HepG2 (cell line): ENCODE results near the gene AKT2. TPM values are rescaled to one million over a fixed set of nuclear protein-coding genes. Genes with fewer than 3 reads are reported as not detected.

Experiments
- ATAC-seq: fragments of 200-7000 bp; cut with Tn5 transposase; 3 replicates; pipeline ENCODE4 v1.9.1; 2020; ENCODE audit warnings: mild to moderate bottlenecking, moderate library complexity
- BruUV-seq: library from RNA; stranded (reverse); fragments of 400-500 nt; replicated peaks from 2 replicates; lab custom pipeline; 2021; lab: Mats Ljungman, UMichigan
- CTCF ChIA-PET: fragments of 300-600 bp; formaldehyde crosslinking; extraction: SDS; loops from one replicate; lab custom pipeline; 2021; ENCODE audit warnings: low total read pairs, inconsistent platforms, low intra/inter-chr PET ratio; lab: Yijun Ruan, JAX
- POLR2A ChIA-PET: fragments of 350-600 bp; sonication (Branson Sonifier 250); formaldehyde crosslinking; loops from one replicate; lab custom pipeline; 2020; ENCODE audit warnings: antibody characterized with exemption, inconsistent platforms; lab: Yijun Ruan, JAX
- DNase-seq: peaks from one replicate; pipeline ENCODE4 v3.0.0-alpha.2; 2015; ENCODE audit warnings: low spot score
- FAIRE-seq: peaks from 3 replicates; lab custom pipeline; 2011; peaks lifted over from hg19 to GRCh38; lab: Jason Lieb, UNC
- H2AFZ ChIP-seq: one replicate; pipeline ENCODE4 v1.6.1; 2011; ENCODE audit warnings: low read length, inconsistent platforms
- H3K27ac ChIP-seq: fragments of 300-600 bp; 3 replicates; pipeline ENCODE4 v1.8.0; 2011; ENCODE audit warnings: mixed run types, mild to moderate bottlenecking, mixed read lengths, low read length, inconsistent platforms; ENCODE audit not compliant: insufficient read depth; ENCODE audit errors: extremely low read length
- H3K27me3 ChIP-seq, 2 experiments: fragments of 200-600 bp in 1 of 2; 2 replicates in 1 of 2; 3 replicates in 1 of 2; pipeline versions ENCODE4 v1.6.0 to v1.8.0; 2011; ENCODE audit warnings: low read length in 2 of 2, mild to moderate bottlenecking in 2 of 2, moderate library complexity in 2 of 2, inconsistent platforms in 1 of 2; ENCODE audit not compliant: insufficient read depth in 2 of 2, control insufficient read depth in 1 of 2
- H3K36me3 ChIP-seq, 2 experiments: fragments of 200-600 bp in 1 of 2; replicated peaks in 1 of 2; 2 replicates in 1 of 2; 3 replicates in 1 of 2; pipeline versions ENCODE4 v1.5.1 to v1.8.0; 2011; ENCODE audit warnings: low read length in 2 of 2, inconsistent platforms in 1 of 2; ENCODE audit not compliant: insufficient read depth in 2 of 2, control insufficient read depth in 1 of 2
- H3K4me1 ChIP-seq: 2 replicates; pipeline ENCODE4 v1.5.1; 2012; ENCODE audit warnings: low read length, inconsistent platforms; ENCODE audit not compliant: insufficient read depth
- H3K4me2 ChIP-seq: 2 replicates; pipeline ENCODE4 v1.6.0; 2011; ENCODE audit warnings: low read depth, low read length, inconsistent platforms
- H3K4me3 ChIP-seq, 3 experiments: fragments of 200-600 bp in 1 of 3; sonication (generic), shearing (Covaris generic) in 1 of 3; replicated peaks in 1 of 3; 2 replicates each; pipeline ENCODE4 v1.5.1; 2011 to 2016; ENCODE audit warnings: low read length in 3 of 3, inconsistent platforms in 2 of 3, low read depth in 2 of 3, mild to moderate bottlenecking in 2 of 3, control low read depth in 1 of 3, mixed read lengths in 1 of 3; ENCODE audit not compliant: insufficient read depth in 1 of 3
- H3K79me2 ChIP-seq: one replicate; pipeline ENCODE4 v1.6.1; 2011; ENCODE audit warnings: low read length, inconsistent platforms; ENCODE audit not compliant: insufficient read depth
- H3K9ac ChIP-seq: 2 replicates; pipeline ENCODE4 v1.6.0; 2011; ENCODE audit warnings: mild to moderate bottlenecking, low read depth, low read length, inconsistent platforms; ENCODE audit not compliant: insufficient read depth
- H3K9me3 ChIP-seq: 2 replicates; pipeline ENCODE4 v1.5.1; 2012; ENCODE audit warnings: mild to moderate bottlenecking, low read length
- H4K20me1 ChIP-seq: 2 replicates; pipeline ENCODE4 v1.6.0; 2011; ENCODE audit warnings: inconsistent platforms, mild to moderate bottlenecking, low read length, moderate library complexity; ENCODE audit not compliant: insufficient read depth
- ATF1 ChIP-seq: IDR thresholded peaks from 2 replicates; pipeline ENCODE4 v1.6.1; 2016; ENCODE audit warnings: mild to moderate bottlenecking, control low read depth
- CTCF ChIP-seq: sonication (generic); formaldehyde crosslinking; IDR thresholded peaks from 2 replicates; pipeline ENCODE4 v1.5.0; 2020; ENCODE audit warnings: mild to moderate bottlenecking, missing genetic modification reagents, moderate library complexity
- EHMT2 ChIP-seq: fragments of 200-600 bp; sonication (generic); IDR thresholded peaks from 2 replicates; pipeline ENCODE4 v1.7.0; 2017; ENCODE audit warnings: antibody characterized with exemption, low read depth, low read length, borderline replicate concordance
- FOXP4 ChIP-seq: sonication (generic); formaldehyde crosslinking; IDR thresholded peaks from 2 replicates; pipeline ENCODE4 v1.4.0; 2020; ENCODE audit warnings: missing genetic modification reagents
- HMG20A ChIP-seq: IDR thresholded peaks from 2 replicates; pipeline ENCODE4 v1.6.1; 2016; ENCODE audit warnings: borderline replicate concordance
- MXD4 ChIP-seq: IDR thresholded peaks from 2 replicates; pipeline ENCODE4 v1.6.1; 2016; ENCODE audit warnings: mild to moderate bottlenecking, missing biosample characterization, missing genetic modification reagents
- SOX6 ChIP-seq, 2 experiments: fragments of 450-650 bp in 1 of 2; sonication (generic) in 1 of 2; formaldehyde crosslinking in 1 of 2; IDR thresholded peaks; 2 replicates each; pipeline versions ENCODE4 v1.4.0 to v1.6.1; 2017 to 2020; ENCODE audit warnings: antibody characterized with exemption in 1 of 2, mild to moderate bottlenecking in 1 of 2, missing genetic modification reagents in 1 of 2
- SRSF4 ChIP-seq: fragments of 200-400 bp; formaldehyde crosslinking; IDR thresholded peaks from one replicate; pipeline ENCODE4 v1.6.1; 2018; ENCODE audit warnings: mild to moderate bottlenecking, low read depth, low read length, moderate library complexity; ENCODE audit not compliant: poor library complexity, severe bottlenecking
- ZBTB42 ChIP-seq: sonication (generic); formaldehyde crosslinking; IDR thresholded peaks from 2 replicates; pipeline ENCODE4 v1.5.0; 2020; ENCODE audit warnings: mild to moderate bottlenecking, missing genetic modification reagents
- ZGPAT ChIP-seq: IDR thresholded peaks from 2 replicates; pipeline ENCODE4 v1.6.1; 2016; ENCODE audit warnings: mild to moderate bottlenecking
- ZNF138 ChIP-seq: sonication (generic); formaldehyde crosslinking; IDR thresholded peaks from 2 replicates; pipeline ENCODE4 v1.5.0; 2020; ENCODE audit warnings: mild to moderate bottlenecking, low read depth, missing genetic modification reagents
- ZNF597 ChIP-seq: sonication (generic); formaldehyde crosslinking; IDR thresholded peaks from 2 replicates; pipeline ENCODE4 v1.5.0; 2020; ENCODE audit warnings: missing genetic modification reagents
- ZNF607 ChIP-seq: sonication (generic); formaldehyde crosslinking; IDR thresholded peaks from 2 replicates; pipeline ENCODE4 v1.5.1; 2020; ENCODE audit warnings: missing genetic modification reagents, mild to moderate bottlenecking, borderline replicate concordance
- ZNF615 ChIP-seq: sonication (generic); formaldehyde crosslinking; IDR thresholded peaks from 2 replicates; pipeline ENCODE4 v1.5.0; 2020; ENCODE audit warnings: mild to moderate bottlenecking, missing genetic modification reagents, borderline replicate concordance
- ZNF674 ChIP-seq: sonication (generic); formaldehyde crosslinking; IDR thresholded peaks from 2 replicates; pipeline ENCODE4 v1.5.0; 2020; ENCODE audit warnings: low read depth, mild to moderate bottlenecking, missing genetic modification reagents
- WGBS: methylation state at CpG from one replicate; pipeline ENCODE4 v1.1.6; 2017; ENCODE audit warnings: low lambda C conversion rate; 5-methylcytosine and 5-hydroxymethylcytosine counted together
- in situ Hi-C: cut with HindIII; loops from 2 replicates; pipeline ENCODE4 v1.10.0; 2017; ENCODE audit warnings: low pct_unique_long_range_greater_than_20kb; ENCODE audit not compliant: extremely low pct_ligation_motif_present
- intact Hi-C: fragments of 100-400 bp; cut with micrococcal nuclease; formaldehyde crosslinking; loops from one replicate; pipeline ENCODE4 v1.10.0; 2022; ENCODE audit not compliant: unreplicated experiment
- polyA plus RNA-seq, 8 experiments: library from polyadenylated mRNA; depleted of rRNA in 3 of 8; stranded (reverse) in 7 of 8; unstranded in 1 of 8; fragments of >200 nt; fragmentation: Illumina TruSeq in 4 of 8; extraction: Trizol in 4 of 8; gene quantifications; 2 replicates each; pipeline versions ENCODE4 v1.2.1 to v1.2.3, GENCODE V29; 2011 to 2016; ENCODE audit warnings: low read depth in 4 of 8, missing spikeins in 1 of 8, mixed read lengths in 1 of 8; ENCODE audit not compliant: insufficient read depth in 1 of 8
- total RNA-seq, 5 experiments: library from RNA; depleted of rRNA; stranded (reverse); fragments of >200 nt; fragmentation: Illumina TruSeq; extraction: Trizol; gene quantifications; 2 replicates each; pipeline ENCODE4 v1.2.3, GENCODE V29; 2016; ENCODE audit warnings: low read depth in 1 of 5

The AKT2 gene
- total and polyA plus RNA-seq, 2 of the 13 experiments (the other 11 are each of a cell fraction or from before 2014, with no cell fraction given) = 82.1 to 173 TPM

- TF ChIP-seq FOXP4 (CRISPR knock-in tag) = peak; percentile 53; the same call in 1 of the 2 replicates
Observed at GRCh38 chr19:40285353-40286234, 449 bp upstream of the AKT2 start (continued).

- in situ Hi-C loops (loop anchor here (5.0 kb wide), 1 partner anchor 37 kb away; no protein-coding TSS in a partner anchor), intact Hi-C loops (no loop called here)
- H3K9me3 ChIP-seq = no peaks in the 10 kb centered on the region
- DNase-seq = no peak
- H3K9ac ChIP-seq = peak overlapping the region; percentile 97
- H3K4me2 ChIP-seq = peak overlapping the region; percentile 80
- FAIRE-seq = no peak
- ATAC-seq = no peak
- BruUV-seq = TSS peak; percentile 71
- no peaks in the 10 kb centered on the region; a peak in 1 of 5 replicates for H3K27me3 ChIP-seq
- CTCF ChIA-PET = no interaction called here
- peak overlapping the region; percentile 85 to 94 (median 94) for H3K4me3 ChIP-seq
- peaks cover 30% of the 10 kb centered on the region for H4K20me1 ChIP-seq
- H3K4me1 ChIP-seq = peaks cover 62% of the 10 kb centered on the region
- POLR2A ChIA-PET = interaction anchor here (0.8 to 4.8 kb wide), 6 partner anchors 31 to 314 kb away, joined by 3 to 25 read pairs (median 4); partner anchors contain the start of genes BLVRB, C19orf47, PLD3 and PSMC4
- H3K79me2 ChIP-seq = peaks cover 54% of the 10 kb centered on the region
- 0% methylated on average over 2 of the region's 4 CpGs for WGBS
- H3K36me3 ChIP-seq = peaks cover 5 to 7% of the 10 kb centered on the region in 2 experiments; a peak in 3 of 5 replicates
- peak overlapping the region; percentile 83 for H3K27ac ChIP-seq
- H2AFZ ChIP-seq = no peak overlapping the region
- TF ChIP-seq ATF1 (CRISPR knock-in tag) (no peak), MXD4 (no peak), SRSF4 (no peak), ZNF597 (CRISPR knock-in tag) (no peak), SOX6 (IDR thresholded peaks at IDR 0.05) (no peak), SOX6 (CRISPR knock-in tag; IDR thresholded peaks at IDR 0.05) (no peak), HMG20A (CRISPR knock-in tag) (no peak), ZBTB42 (CRISPR knock-in tag) (0 out of 2 replicates have a peak, but pooled peaks have one; percentile 16), ZNF615 (CRISPR knock-in tag) (no peak), ZNF607 (peak; percentile 48; the same call in 1 of the 2 replicates), ZNF138 (CRISPR knock-in tag) (no peak), ZGPAT (no peak), CTCF (CRISPR knock-in tag) (no peak), EHMT2 (no peak), ZNF674 (CRISPR knock-in tag) (no peak)
Observed at GRCh38 chr19:40284251-40284500, 969 bp downstream of the AKT2 start.
